GM19328 (cell line): ENCODE measurements around the gene ZNF296.

Experiments
- ATAC-seq: cut with Tn5 transposase; IDR thresholded peaks from one replicate; pipeline ENCODE4 v1.9.1; 2021; ENCODE audit warnings: mild to moderate bottlenecking, moderate library complexity; ENCODE audit not compliant: unreplicated experiment

Gene ZNF296

GRCh38 chr19:45032421-45032820 is 43.9 kb downstream of the ZNF296 start:
- no peak for ATAC-seq

GRCh38 chr19:45030825-45031224 is 45.5 kb downstream of the ZNF296 start:
- no peak for ATAC-seq

GRCh38 chr19:45027371-45027770 is 48.9 kb downstream of the ZNF296 start:
- no peak for ATAC-seq

GRCh38 chr19:45025264-45025663 is 51.0 kb downstream of the ZNF296 start:
- no peak for ATAC-seq

GRCh38 chr19:45023048-45023447 is 53.2 kb downstream of the ZNF296 start:
- no peak for ATAC-seq

- no peak for ATAC-seq
Measured at GRCh38 chr19:45021971-45022370, 54.3 kb downstream of the ZNF296 start.
